A673 (cell line): Measurements from ENCODE around the gene MRPL37. TPM values are rescaled to one million over a fixed set of nuclear protein-coding genes. Genes with fewer than 3 reads are reported as not detected.

Source experiments
- BruUV-seq: library from RNA; stranded (reverse); fragments of 400-500 nt; replicated peaks from 2 replicates; lab custom pipeline; 2021; lab: Mats Ljungman, UMichigan
- CTCF ChIA-PET: fragments of 300-600 bp; sonication (Branson Sonifier 250); formaldehyde crosslinking; loops from one replicate; lab custom pipeline; 2022; ENCODE audit warnings: antibody characterized with exemption; lab: Charles Lee
- POLR2A ChIA-PET: fragments of 300-600 bp; sonication (Branson Sonifier 250); formaldehyde crosslinking; loops from one replicate; lab custom pipeline; 2022; ENCODE audit warnings: antibody characterized with exemption; ENCODE audit not compliant: low non-redundant PET; lab: Charles Lee
- DNase-seq: peaks from one replicate; pipeline ENCODE4 v3.0.0-alpha.2; 2015; ENCODE audit warnings: low spot score
- H3K27ac ChIP-seq: fragments of 200-600 bp; sonication (generic); 2 replicates; pipeline ENCODE4 v1.5.1; 2016; ENCODE audit warnings: mixed run types, low read depth, mild to moderate bottlenecking, mixed read lengths, antibody characterized with exemption, low read length; ENCODE audit not compliant: poor library complexity, severe bottlenecking
- H3K27me3 ChIP-seq: fragments of 200-600 bp; sonication (generic); replicated peaks from 2 replicates; pipeline ENCODE4 v1.6.1; 2017; ENCODE audit warnings: mixed run types, low read depth, mild to moderate bottlenecking, mixed read lengths, antibody characterized with exemption, low read length; ENCODE audit not compliant: insufficient read depth, poor library complexity
- H3K36me3 ChIP-seq: fragments of 200-600 bp; sonication (generic); 2 replicates; pipeline ENCODE4 v1.6.1; 2016; ENCODE audit warnings: mixed run types, mild to moderate bottlenecking, mixed read lengths, antibody characterized with exemption, low read length; ENCODE audit not compliant: insufficient read depth, poor library complexity, severe bottlenecking
- H3K4me1 ChIP-seq: fragments of 200-600 bp; sonication (generic); 2 replicates; pipeline ENCODE4 v1.6.1; 2017; ENCODE audit warnings: mixed run types, mild to moderate bottlenecking, mixed read lengths, antibody characterized with exemption, low read length; ENCODE audit not compliant: insufficient read depth, poor library complexity, severe bottlenecking
- H3K4me3 ChIP-seq: fragments of 200-600 bp; sonication (generic); 2 replicates; pipeline ENCODE4 v1.5.1; 2016; ENCODE audit warnings: low read depth, mixed run types, mild to moderate bottlenecking, mixed read lengths, low read length; ENCODE audit not compliant: poor library complexity, severe bottlenecking
- H3K9me3 ChIP-seq: fragments of 200-600 bp; sonication (generic); 2 replicates; pipeline ENCODE4 v1.6.1; 2016; ENCODE audit warnings: mixed run types, low read depth, mild to moderate bottlenecking, mixed read lengths, antibody characterized with exemption, low read length; ENCODE audit not compliant: poor library complexity, severe bottlenecking
- CTCF ChIP-seq: fragments of 300-800, 200-600 bp; sonication (generic); conservative IDR thresholded peaks from 2 replicates; pipeline ENCODE4 v1.5.1; 2017; ENCODE audit warnings: low read depth, mild to moderate bottlenecking, antibody characterized with exemption, low read length, moderate library complexity, mixed read lengths
- EZH2 ChIP-seq: fragments of 200-600 bp; sonication (generic); IDR thresholded peaks from 2 replicates; pipeline ENCODE4 v1.6.1; 2017; ENCODE audit warnings: borderline replicate concordance, low read depth, mild to moderate bottlenecking, mixed read lengths, antibody characterized with exemption, low read length; ENCODE audit not compliant: poor library complexity, severe bottlenecking
- intact Hi-C: fragments of 100-400 bp; cut with micrococcal nuclease; formaldehyde crosslinking; loops from one replicate; pipeline ENCODE4 v1.10.0; 2022; ENCODE audit not compliant: unreplicated experiment
- total RNA-seq: library from RNA; stranded (reverse); gene quantifications from 2 replicates; pipeline ENCODE4 v1.2.3, GENCODE V29; 2021

MRPL37 gene
- total RNA-seq, 1 experiment from 2014 or later: 90.3 TPM

- TF ChIP-seq EZH2 (no peak), CTCF (no peak)
- intact Hi-C loops: no loop called here
- no peaks in the 10 kb centered on the region for H3K9me3 ChIP-seq
- DNase-seq: no peak
- no peaks in the 10 kb centered on the region for H3K36me3 ChIP-seq
- no peak overlapping the region for H3K27ac ChIP-seq
- ChIA-PET POLR2A (no interaction called here), CTCF (no interaction called here)
- no TSS peak for BruUV-seq
- no peaks in the 10 kb centered on the region for H3K4me1 ChIP-seq
- H3K4me3 ChIP-seq: no peak overlapping the region
- H3K27me3 ChIP-seq: no peaks in the 10 kb centered on the region
These were observed 44.7 kb downstream of the MRPL37 start for GRCh38 chr1:54244655-54245054.

GRCh38 chr1:54245501-54245900 lies 45.5 kb downstream of the MRPL37 start:
- CTCF ChIA-PET: no interaction called here
- BruUV-seq: no TSS peak

GRCh38 chr1:54246116-54246721 lies 46.3 kb downstream of the MRPL37 start:
- no peaks in the 10 kb centered on the region for H3K4me1 ChIP-seq
- TF ChIP-seq EZH2 (no peak), CTCF (no peak)
- no peak overlapping the region for H3K27ac ChIP-seq
- POLR2A ChIA-PET: no interaction called here
- BruUV-seq: no TSS peak
- H3K36me3 ChIP-seq: no peaks in the 10 kb centered on the region
- no peak for DNase-seq
- CTCF ChIA-PET: no interaction called here
- H3K27me3 ChIP-seq: no peaks in the 10 kb centered on the region
- H3K4me3 ChIP-seq: no peak overlapping the region
- no peaks in the 10 kb centered on the region for H3K9me3 ChIP-seq
- intact Hi-C loops: no loop called here

More at GRCh38 chr1:54245501-54245900, 45.5 kb downstream of the MRPL37 start:
- no peaks in the 10 kb centered on the region for H3K9me3 ChIP-seq
- POLR2A ChIA-PET: no interaction called here
- no peaks in the 10 kb centered on the region for H3K4me1 ChIP-seq
- H3K27ac ChIP-seq: no peak overlapping the region
- no peak overlapping the region for H3K4me3 ChIP-seq
- no peak for TF ChIP-seq CTCF
- TF ChIP-seq EZH2: no peak
- no peaks in the 10 kb centered on the region for H3K27me3 ChIP-seq
- no peaks in the 10 kb centered on the region for H3K36me3 ChIP-seq
- no peak for DNase-seq
- intact Hi-C loops: no loop called here
